Stimulated activated CD8-positive, alpha-beta memory T cell treated with anti-CD3 and anti-CD28 coated beads, Interleukin-12 subunit alpha, Interleukin-12 subunit beta, amount 100 ng/mL, for 24 hours (primary cell): ENCODE data around the gene TPT1.
"Not testable (repeated sequence)": the region's sequence is repeated elsewhere in the genome, so short reads cannot be mapped to it uniquely, and the experiment has no call there.

Experiments used
- DNase-seq: peaks from one replicate; pipeline ENCODE4 v3.0.0-alpha.2; 2020; ENCODE audit errors: extremely low read depth

The TPT1 gene

DNA sequence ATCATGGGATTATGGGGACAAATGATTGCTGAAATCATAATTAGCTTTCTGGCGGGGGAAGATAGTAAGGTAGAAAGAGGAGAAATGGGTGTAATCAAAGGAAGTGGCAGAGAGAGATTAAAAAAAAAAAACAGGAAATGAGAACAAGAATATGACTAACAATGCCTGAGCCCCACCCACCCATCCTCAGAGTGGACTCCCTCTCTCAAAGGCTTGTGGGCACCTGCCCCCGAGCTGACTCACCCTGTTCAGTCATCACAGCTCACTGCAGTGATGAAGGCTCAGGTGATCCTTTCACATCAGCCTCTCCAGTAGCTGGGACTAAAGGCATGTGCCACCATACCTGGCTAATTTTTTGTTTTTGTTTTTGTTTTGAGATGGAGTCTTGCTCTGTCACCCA lies 26.4 kb upstream of the TPT1 start:
- DNase-seq, result peak; percentile 77

DNA sequence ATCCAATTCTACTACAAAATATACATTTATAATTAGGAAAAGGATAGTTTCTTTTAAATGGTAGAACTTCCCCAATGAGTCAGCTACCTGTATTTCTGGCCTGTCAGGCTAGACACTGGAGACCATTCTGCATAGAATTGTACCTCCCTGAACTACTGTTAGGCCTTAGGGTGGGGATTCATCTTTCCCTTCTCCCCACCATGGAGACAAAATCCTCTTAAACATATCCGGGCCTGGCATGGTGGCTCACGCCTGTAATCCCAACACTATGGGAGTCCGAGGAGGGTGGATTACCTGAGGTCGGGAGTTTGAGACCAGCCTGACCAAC lies 24.5 kb upstream of the TPT1 start:
- DNase-seq, result no peak

DNA sequence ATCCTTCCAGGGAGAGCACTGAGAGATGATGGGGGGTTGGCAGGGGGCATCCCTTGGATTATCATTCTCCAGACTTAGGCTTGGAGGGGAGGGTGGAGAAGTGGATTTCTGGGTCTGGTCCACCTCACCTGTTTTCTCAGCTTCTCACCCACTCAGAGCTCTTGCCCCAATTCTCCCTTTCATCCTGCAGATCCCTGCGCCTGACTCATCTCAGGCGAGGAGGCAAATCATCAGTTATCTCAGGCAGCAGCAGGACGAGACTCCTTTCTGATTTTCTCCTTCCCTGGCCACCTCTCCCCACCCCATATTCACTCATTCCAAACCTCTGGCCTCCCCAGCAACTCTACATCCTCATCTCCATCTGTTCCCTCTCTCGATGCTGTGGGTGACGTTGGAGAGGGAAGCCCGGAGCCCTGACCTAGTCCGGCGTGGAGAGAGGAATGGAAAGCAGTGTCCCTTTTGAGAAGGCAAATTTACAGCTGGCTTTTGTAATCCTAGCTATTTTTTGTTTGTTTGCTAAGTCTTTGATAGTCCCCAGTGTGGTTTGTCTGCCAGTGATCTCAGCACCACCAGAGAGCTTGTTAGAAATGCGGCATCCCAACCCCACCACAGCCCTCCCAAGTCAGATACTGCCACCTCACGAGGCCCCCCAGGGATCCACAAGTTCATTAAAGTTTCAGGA lies 24.0 kb upstream of the TPT1 start:
- no peak for DNase-seq

DNA sequence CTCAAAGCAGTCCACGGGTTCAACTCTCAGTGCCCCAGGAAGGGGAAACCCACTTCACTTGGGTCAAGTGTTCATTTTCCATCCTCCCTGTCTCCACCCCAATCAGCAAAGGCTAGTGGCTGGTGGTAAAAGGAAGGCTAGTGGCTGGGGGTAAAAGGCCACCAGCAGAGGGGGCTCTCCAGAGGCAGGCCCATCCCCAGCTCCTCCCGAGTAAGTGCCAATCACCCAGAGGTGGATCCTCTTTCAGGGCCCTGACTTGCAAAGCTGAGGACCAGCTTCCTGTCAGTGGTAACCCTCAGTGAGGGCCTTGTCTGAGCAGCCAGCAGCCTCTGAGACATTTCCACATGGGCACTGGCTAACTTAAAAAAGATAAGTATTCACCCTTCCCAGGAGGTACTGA lies 22.0 kb upstream of the TPT1 start:
- no peak for DNase-seq

DNA sequence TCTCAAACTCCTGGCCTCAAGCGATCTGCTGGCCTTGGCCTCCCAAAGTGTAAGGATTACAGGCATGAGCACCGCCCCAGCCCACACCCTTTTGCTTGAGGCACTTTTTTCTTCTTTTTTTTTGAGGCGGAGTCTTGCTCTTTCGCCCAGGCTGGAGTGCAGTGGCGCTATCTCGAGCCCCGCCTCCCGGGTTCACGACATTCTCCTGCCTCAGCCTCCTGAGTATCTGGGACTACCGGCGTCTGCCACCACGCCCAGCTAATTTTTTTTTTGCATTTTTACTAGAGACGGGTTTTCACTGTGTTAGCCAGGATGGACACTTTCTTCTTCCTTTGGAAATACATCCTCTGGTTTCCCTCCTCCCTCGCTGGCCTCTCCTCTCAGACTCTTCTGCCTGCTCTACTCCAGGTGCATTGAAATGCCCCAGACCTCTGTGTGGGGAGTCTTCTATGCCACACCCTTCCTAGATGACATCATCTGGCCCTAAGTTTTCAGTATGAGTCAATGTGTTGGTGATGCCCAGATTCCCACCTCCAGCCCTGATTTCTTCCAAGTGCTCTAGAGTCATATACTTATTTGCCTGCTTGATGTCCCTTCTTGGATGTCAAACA lies 20.7 kb upstream of the TPT1 start:
- DNase-seq, result no peak

DNA sequence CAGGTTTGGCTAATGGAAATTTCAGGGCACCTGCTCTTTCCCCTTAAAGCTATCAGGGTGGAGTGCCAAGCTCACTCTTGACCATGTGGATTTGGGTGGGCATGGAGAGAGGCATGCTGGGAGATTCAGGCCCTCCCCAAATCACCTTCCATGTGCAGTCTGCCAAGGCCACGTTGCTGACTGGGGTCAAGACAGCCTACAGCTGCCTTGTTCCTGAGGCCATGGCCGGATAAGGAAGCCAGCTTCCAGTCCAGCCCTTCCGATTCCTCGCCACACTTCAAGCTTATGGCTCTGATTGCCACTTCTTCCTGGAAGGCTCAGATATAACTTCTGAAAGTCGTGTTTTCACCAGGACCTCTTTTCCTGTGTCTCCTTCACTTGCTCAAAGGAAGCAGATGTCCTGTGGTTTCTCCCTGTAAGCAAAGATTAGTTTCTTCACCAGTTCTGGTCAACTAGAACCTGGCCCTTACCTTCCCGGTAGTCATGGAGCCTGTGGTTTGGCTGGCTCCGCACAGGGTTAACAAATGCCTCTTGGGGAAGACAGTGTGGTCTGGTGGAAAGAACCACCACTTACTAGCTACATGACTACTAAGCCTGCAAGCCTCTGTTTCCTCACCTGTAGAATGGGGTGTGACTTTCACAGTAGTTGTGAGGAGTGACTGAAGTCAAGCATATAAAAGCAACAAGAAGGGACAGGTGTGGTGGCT lies 16.1 kb upstream of the TPT1 start:
- no peak for DNase-seq

DNA sequence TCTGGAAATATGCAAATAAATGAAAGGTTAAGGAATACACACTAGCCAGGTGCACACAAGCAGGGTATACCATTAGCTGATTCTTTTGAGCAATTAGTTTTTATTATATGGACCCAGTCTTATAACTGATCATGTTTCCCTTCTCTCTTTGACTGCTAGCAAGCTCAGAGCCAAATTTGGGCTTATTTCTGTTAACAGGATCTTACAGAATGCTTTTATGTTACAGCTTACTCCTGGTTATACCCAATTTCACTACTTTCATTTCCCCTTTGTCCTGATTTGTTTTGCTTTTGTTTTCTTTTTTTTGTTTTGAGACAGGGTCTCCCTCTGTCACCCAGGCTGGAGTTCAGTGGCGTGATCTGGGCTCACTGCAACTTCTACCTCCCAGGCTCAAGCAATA lies 12.9 kb upstream of the TPT1 start:
- no peak for DNase-seq

DNA sequence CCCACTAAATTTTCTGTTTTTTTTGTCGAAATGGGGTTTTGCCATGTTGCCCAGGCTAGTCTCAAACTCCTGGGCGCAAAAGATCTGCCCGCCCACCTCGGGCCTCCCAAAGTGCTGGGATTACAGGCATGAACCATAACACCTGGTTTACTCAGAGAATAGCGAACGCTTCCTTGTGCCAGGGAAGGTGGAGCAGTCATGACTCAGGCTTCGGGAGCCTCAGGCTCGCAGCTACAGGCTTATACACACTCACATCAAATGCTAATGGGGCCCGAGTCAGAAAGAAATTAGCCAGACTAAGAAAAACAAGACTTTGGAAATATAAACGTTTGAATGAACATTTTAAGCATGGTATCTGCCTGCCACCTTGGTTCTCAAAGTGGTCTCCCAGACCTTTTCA lies 11.0 kb upstream of the TPT1 start:
- DNase-seq, result no peak

DNA sequence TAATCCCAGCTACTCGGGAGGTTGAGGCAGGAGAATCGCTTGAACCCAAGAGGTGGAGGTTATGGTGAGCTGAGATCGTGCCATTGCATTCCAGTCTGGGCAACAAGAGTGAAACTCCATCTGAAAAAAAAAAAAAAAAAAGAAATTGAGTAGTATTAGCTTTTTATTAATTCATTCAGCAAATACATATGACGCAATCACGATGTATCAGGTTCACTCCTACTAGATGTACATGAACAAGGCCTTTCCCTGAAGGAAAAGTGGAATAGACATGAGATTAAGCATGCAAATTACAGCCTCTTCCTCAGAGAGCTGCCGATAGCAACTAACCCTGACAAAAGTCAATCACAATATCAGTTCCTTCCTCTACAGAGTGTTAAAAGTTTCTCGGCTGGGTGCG lies 9.2 kb upstream of the TPT1 start:
- DNase-seq, result no peak

DNA sequence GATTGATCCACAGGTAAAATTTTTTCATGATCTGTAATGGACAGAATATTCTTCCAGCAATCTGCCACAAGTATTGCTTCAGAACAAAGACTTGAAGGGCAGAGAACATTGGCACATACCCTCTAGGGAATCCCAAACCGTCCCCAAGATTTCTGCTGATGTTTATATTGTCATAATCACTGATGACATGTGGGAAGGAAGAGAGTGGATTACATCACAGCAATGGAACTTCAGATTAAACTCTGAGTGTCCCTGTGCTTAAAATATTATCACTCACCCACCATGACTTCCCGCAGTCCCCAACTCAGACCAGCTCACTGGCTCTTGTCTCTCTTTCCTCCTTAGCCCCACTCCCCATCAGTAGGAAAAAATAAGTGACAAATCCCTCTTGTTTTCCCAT lies 8.5 kb upstream of the TPT1 start:
- DNase-seq, result no peak

DNA sequence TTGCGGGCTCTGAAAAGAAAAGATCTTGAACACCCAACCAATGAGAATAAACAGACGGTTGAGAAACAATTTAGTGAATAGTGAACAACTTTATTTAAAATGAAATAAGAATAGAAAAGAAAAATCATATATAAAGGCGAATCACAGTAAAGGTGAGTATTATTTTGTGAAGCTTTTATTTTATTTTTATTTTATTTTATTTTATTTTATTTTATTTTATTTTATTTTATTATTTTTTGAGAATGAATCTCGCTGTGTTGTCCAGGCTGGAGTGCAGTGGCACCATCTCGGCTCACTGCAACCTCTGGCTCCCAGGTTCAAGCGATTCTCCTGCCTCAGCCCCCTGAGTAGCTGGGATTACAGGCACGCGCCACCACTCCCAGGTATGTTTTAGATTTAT lies 3.1 kb upstream of the TPT1 start:
- DNase-seq, result not testable (repeated sequence)

DNA sequence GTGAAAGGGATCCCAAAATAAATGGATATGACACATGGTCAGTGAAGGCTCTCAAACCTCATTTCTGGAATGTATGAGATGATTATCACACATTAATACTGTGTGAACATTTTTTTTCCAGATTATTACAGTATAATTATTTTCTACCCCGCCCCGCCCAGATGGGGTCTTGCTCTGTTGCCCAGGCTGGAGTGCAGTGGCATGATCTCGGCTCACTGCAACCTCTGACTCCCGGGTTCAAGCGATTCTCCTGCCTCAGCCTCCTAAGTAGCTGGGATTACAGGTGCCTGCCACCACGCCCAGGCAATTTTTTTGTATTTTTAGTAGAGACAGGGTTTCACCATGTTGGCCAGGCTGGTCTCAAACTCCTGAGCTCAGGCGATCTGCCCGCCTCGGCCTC lies 2.1 kb upstream of the TPT1 start:
- DNase-seq, result not testable (repeated sequence)

DNA sequence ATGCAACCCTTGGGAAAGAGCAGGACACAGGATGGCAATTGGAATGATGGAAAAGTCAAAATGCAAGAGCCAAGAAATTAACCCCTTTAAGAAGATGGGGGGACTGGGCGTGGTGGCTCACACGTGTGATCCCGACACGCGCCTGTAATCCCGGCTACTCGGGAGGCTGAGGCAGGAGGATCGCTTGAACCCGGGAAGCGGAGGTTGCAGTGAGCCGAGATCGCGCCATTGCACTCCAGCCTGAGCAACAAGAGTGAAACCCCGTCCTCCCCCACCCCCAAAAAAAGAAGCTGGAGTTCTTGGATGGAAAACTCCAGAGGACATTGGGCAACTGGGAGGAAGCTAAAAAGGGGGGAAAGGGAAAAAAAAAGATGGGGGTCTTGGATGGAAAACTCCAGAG lies 1.7 kb upstream of the TPT1 start:
- DNase-seq, result not testable (repeated sequence)

DNA sequence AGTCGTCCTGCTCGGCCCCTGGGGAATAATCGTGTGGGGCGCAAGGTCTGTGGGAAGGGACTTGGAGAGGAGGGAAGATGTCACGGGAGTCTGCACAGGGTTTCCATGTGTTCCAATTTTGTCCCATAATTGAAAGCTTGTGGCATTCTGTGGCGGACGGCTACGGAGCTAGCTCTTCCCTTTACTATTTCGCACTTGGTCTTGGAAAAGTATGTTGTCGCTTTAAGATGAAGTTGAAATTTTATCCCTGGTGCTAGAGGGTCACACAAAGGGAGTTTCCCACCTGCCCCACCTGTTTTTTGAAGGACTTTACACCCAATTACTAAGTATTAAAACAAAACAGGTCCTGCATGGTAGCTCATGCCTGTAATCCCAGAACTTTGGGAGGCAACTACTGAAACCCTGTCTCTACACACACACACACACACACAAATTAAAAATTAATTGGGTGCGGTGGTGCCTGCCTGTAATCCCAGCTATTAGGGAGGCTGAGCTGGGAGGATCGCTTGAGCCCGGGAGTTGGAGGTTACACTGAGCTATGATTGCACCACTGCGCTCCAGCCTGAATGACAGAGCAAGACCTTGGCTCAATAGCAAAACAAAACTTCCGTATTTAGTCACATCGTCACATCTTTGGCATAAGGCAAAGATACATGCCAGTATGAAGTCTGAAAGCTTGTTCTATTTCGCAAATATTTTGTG lies 967 bp upstream of the TPT1 start:
- DNase-seq, result no peak

DNA sequence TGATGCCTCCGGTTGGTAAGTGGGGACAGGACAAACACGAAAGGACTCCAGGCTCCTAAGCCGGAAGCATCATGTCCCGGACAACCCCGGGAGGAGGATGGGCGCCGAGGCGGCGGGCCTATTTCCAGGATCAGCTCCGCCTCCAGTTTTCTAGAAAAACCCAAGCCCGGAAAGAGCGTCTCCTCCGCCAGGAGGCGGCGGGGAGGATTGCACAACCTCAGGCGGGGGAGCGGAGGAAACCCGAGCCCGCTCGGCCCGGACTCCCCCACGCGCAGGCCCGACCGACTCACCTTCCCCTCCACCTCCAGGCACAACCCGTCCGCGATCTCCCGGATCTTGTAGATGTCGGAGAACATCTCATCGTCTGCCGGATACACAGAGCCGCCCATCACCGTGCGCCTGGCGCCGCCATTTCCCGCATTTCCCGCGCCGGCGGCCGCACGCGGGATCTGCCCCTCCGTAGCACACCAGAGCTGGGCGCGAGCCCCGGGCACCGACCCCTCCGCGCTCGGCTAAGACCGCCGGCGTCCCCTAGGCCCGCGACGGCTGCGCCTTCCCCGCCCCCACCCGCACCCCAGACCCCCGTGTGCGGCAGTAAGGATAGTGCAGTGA lies 455 bp downstream of the TPT1 start:
- peak; percentile 57 for DNase-seq

DNA sequence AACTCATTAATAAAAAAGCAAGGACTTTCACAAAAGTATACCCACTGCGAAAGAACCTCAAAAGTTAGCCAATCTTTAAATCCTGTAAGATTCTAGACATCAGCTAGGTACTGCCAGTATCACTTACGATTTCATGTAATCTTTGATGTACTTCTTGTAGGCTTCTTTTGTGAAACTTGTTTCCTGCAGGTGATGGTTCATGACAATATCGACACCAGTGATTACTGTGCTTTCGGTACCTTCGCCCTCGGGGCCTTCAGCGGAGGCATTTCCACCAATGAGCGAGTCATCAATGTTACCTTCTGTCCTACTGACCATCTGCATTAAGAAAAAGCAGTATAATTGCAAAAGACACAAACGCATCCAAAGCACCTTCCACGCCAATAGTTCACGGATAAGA lies 1.1 kb downstream of the TPT1 start:
- no peak for DNase-seq

DNA sequence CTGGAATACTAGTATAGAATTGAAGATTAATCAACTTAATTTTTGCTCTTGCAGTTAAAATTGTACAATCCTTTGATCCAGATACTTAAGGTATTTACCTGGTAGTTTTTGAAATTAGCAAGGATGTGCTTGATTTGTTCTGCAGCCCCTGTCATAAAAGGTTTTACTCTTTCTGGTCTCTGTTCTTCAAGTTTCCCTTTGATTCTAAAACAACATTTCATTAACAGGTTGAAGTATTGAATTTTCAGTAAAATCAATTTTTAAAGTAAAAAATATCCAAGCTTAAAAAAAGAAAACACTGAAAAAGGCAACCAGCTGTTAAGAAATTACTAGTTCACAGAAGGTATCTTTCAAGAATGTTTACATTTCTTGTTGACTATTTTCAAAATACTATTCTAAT lies 1.6 kb downstream of the TPT1 start:
- DNase-seq, result no peak

DNA sequence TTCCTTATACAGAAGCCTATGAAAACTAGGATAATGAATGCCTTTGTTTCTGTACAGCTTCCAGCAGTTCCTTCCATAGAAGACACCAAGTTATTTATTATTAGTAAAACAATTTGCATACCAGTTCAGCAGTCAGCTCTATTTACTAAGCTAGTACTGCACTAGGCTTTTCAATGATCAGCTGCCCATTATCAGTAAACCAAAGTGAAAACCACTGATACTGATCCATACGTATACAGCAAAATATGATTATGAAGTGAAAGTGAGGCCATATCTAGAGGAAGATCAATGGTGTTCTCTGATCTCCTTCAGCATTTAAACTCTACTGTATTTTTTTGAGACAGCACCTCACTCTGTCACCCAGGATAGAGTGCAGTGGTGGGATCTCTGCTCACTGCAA lies 3.2 kb downstream of the TPT1 start:
- no peak for DNase-seq

DNA sequence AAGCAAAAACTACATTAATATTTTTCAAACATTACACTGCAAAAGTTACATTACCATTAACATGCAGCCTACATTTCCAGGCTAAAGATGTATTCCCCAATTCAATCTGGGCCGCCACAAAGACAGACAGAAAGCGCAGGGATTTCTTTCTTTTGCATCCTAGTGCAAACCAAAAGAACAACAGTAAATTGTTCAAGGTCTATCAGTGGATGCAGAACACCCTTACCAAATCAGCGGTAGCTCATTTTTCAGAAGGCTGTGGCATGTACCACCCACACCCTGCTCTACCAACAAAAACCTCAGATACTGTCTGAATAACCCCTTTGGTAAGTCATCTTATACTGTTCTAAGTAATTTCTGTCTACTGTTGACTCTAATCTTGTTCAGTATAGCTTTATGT lies 3.6 kb downstream of the TPT1 start:
- no peak for DNase-seq

DNA sequence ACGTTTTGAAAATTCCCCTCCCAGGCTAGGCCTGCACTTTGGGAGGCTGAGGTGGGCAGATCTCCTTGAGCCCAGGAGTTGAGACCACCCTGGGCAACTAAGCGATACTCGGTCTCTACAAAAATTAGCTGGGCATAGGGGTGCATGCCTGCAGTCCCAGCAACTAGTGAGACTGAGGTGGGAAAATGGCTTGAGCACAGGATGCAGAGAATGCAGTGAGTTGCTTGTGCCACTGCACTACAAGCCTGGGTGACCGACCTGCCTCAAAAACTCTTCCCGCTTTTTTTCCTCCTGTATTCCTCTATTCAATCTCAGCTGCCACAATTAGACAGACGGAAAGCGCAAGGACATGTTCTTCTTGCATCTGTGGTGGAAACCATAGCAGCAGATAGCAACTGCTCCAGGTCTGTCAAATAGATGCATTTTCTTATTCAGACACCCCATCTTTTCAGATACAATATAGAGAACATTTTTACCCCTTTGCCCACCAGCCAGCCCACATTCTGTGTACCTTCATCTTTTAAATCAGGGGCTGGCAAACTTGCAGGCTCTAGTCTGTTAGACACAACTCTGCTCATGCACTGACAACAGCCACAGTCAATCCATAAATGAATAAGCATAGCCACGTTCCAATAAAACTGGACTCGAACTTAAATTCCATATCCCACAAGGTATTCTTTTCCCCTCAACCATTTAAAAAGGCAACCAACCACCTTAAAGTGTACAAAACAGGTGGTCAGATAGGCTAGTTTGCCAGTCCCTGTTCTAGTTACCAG lies 4.8 kb downstream of the TPT1 start:
- no peak for DNase-seq

DNA sequence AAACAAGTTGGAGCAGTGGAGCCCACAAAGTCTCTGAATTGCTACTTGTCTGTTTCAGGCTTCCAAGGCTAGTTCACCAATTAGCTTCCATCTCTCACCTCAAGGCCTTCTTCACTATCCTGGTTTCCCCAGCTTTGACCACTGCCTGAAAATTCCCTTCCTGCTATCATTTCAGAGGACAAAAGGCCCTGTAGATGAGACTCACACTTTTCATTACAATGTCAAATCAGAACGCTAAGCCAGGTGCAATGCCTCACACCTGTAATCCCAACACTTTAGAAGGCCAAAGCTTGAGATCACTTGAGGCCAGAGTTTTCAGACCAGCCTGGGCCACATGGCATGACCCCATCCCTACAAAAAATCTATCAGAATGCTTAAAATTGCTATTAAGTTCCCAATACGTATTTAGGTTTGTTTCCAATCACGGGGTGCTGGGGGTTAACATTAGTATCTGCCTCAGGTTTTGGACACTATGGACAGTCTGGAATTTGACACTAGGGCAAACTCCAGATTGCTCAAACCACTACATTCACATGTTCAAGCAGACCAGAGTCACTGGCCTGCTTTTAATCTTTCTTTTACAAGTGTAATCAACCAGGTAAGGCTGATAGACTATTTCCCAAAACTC lies 5.5 kb downstream of the TPT1 start:
- no peak for DNase-seq
